Loucy (cell line): ENCODE results near the gene MRPS15.

Experiments used
- H2AFZ ChIP-seq: fragments of 200-600 bp; sonication (generic); 2 replicates; pipeline ENCODE4 v1.6.0; 2016; ENCODE audit warnings: antibody characterized with exemption, mild to moderate bottlenecking, low read length, moderate library complexity
- H3F3A ChIP-seq: fragments of 200-600 bp; 2 replicates; pipeline ENCODE4 v1.6.0; 2016; ENCODE audit warnings: antibody characterized with exemption, low read depth, mild to moderate bottlenecking
- H3K27me3 ChIP-seq: fragments of 200-600 bp; sonication (generic); 2 replicates; pipeline ENCODE4 v1.6.1; 2014; ENCODE audit warnings: low read length, mild to moderate bottlenecking; ENCODE audit not compliant: insufficient read depth, poor library complexity, severe bottlenecking
- H3K36me3 ChIP-seq: fragments of 200-600 bp; sonication (generic); 2 replicates; pipeline ENCODE4 v1.6.1; 2016; ENCODE audit warnings: low read length; ENCODE audit not compliant: insufficient read depth
- H3K4me1 ChIP-seq: fragments of 200-600 bp; sonication (generic); 2 replicates; pipeline ENCODE4 v1.5.1; 2014; ENCODE audit warnings: low read length, mild to moderate bottlenecking; ENCODE audit not compliant: insufficient read depth, poor library complexity, severe bottlenecking
- H3K4me2 ChIP-seq: fragments of 200-600 bp; sonication (generic); 2 replicates; pipeline ENCODE4 v1.6.0; 2014; ENCODE audit warnings: antibody characterized with exemption, low read length, low read depth, mild to moderate bottlenecking; ENCODE audit not compliant: poor library complexity, severe bottlenecking
- H3K4me3 ChIP-seq: fragments of 200-600 bp; sonication (generic); 2 replicates; pipeline ENCODE4 v1.5.1; 2014; ENCODE audit warnings: low read length, mild to moderate bottlenecking, mixed read lengths; ENCODE audit not compliant: poor library complexity, severe bottlenecking
- H3K79me2 ChIP-seq: fragments of 200-600 bp; sonication (generic); 2 replicates; pipeline ENCODE4 v1.6.1; 2014; ENCODE audit warnings: low read length; ENCODE audit not compliant: insufficient read depth
- H3K9ac ChIP-seq: fragments of 200-600 bp; sonication (generic); 2 replicates; pipeline ENCODE4 v1.6.0; 2014; ENCODE audit warnings: mild to moderate bottlenecking, low read depth, low read length, moderate library complexity; ENCODE audit not compliant: poor library complexity, severe bottlenecking
- H3K9me2 ChIP-seq: fragments of 200-600 bp; sonication (generic); replicated peaks from 2 replicates; pipeline ENCODE4 v1.6.1; 2016; ENCODE audit warnings: low read depth, low read length, mixed read lengths
- H3K9me3 ChIP-seq: fragments of 200-600 bp; sonication (generic); 2 replicates; pipeline ENCODE4 v1.6.1; 2014; ENCODE audit warnings: mild to moderate bottlenecking, antibody characterized with exemption, low read length, low read depth; ENCODE audit not compliant: insufficient read depth
- H4K20me1 ChIP-seq: fragments of 200-600 bp; sonication (generic); 2 replicates; pipeline ENCODE4 v1.6.0; 2014; ENCODE audit warnings: antibody characterized with exemption, low read length, mild to moderate bottlenecking; ENCODE audit not compliant: insufficient read depth, poor library complexity, severe bottlenecking
- EZH2phosphoT487 ChIP-seq: fragments of 200-600 bp; IDR thresholded peaks from 2 replicates; pipeline ENCODE4 v1.6.1; 2018; ENCODE audit warnings: antibody characterized with exemption, mild to moderate bottlenecking, moderate library complexity, borderline replicate concordance
- TF ChIP-seq, protein P1 (sequence below): fragments of 200-600 bp; sonication (generic); conservative IDR thresholded peaks from 2 replicates; pipeline ENCODE4 v1.5.1; 2014; ENCODE audit warnings: mild to moderate bottlenecking, antibody characterized with exemption, low read length

MRPS15 gene

DNA sequence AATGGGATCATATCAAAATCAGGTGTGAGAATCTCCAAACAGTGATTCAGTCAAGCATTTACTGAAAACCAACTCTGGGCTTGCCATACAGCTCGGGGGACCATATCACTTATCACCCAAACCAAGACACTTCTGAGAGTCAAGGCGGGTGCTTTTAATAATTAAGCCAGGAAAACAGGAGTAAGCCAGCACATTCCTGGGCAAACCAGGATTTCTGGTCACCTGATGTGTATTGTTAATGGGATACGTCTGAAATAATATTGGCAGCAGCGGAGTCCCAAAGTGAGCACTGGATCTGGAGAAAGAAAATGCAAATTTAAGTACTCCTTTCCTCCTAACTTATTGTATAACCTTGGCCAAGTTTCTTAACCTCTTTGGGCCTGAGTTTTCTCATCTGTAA lies 31.6 kb downstream of the MRPS15 start:
- H2AFZ ChIP-seq: no peak overlapping the region
- no peak overlapping the region for H3K9ac ChIP-seq
- no peaks in the 10 kb centered on the region for H3K9me3 ChIP-seq
- H3K9me2 ChIP-seq: no peaks in the 10 kb centered on the region
- no peaks in the 10 kb centered on the region for H3K36me3 ChIP-seq
- H3K4me2 ChIP-seq: no peak overlapping the region
- H3F3A ChIP-seq: no peaks in the 10 kb centered on the region
- H4K20me1 ChIP-seq: no peaks in the 10 kb centered on the region
- TF ChIP-seq, protein P1, sequence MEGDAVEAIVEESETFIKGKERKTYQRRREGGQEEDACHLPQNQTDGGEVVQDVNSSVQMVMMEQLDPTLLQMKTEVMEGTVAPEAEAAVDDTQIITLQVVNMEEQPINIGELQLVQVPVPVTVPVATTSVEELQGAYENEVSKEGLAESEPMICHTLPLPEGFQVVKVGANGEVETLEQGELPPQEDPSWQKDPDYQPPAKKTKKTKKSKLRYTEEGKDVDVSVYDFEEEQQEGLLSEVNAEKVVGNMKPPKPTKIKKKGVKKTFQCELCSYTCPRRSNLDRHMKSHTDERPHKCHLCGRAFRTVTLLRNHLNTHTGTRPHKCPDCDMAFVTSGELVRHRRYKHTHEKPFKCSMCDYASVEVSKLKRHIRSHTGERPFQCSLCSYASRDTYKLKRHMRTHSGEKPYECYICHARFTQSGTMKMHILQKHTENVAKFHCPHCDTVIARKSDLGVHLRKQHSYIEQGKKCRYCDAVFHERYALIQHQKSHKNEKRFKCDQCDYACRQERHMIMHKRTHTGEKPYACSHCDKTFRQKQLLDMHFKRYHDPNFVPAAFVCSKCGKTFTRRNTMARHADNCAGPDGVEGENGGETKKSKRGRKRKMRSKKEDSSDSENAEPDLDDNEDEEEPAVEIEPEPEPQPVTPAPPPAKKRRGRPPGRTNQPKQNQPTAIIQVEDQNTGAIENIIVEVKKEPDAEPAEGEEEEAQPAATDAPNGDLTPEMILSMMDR: no peak
- no peak for TF ChIP-seq EZH2phosphoT487
- no peak overlapping the region for H3K4me3 ChIP-seq
- no peaks in the 10 kb centered on the region for H3K27me3 ChIP-seq
- no peaks in the 10 kb centered on the region for H3K4me1 ChIP-seq
- no peaks in the 10 kb centered on the region for H3K79me2 ChIP-seq

DNA sequence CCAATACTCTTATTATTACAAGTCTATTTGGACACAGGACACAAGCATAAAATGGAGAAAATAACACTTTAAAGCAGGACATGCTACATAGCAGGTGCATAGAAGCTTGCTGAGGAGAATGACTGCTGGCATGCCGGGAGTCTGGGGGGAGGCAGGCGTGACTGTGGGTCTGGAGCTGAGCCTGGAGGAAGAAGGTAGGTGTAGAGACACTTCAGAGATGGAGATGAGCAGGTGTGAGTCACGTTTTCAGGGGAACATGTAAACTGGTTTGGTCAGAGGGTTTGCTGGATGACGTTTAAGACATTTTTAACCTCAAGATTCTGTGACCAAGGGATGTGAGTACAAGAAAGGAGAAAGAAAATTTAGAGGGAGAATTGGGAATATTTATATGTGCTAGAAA lies 38.4 kb downstream of the MRPS15 start:
- Histone ChIP-seq H3K36me3 (no peaks in the 10 kb centered on the region), H3K4me1 (no peaks in the 10 kb centered on the region), H3F3A (no peaks in the 10 kb centered on the region), H3K9me2 (no peaks in the 10 kb centered on the region), H3K79me2 (no peaks in the 10 kb centered on the region), H2AFZ (no peak overlapping the region), H3K27me3 (no peaks in the 10 kb centered on the region), H4K20me1 (no peaks in the 10 kb centered on the region), H3K4me2 (no peak overlapping the region), H3K9ac (no peak overlapping the region), H3K9me3 (no peaks in the 10 kb centered on the region), H3K4me3 (no peak overlapping the region)
- TF ChIP-seq, protein P1: no peak
- no peak for TF ChIP-seq EZH2phosphoT487

DNA sequence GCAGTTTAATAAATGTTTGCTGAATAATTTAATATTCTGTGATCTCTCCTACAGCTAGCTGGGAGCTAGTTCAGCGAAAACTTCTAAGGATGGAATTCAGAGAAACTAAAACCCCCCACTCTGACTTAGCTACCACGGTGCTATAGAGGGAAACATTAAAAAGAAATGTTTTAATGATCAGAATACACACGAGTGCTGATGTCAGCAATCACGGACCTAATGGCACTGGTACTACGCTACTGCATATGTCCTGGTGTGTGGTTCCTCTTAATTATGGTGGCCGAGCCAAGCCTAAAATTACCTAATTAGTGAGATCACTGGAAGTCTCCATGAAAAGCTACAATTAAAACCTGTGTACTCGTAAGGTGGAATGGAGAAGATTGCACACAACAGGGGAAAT lies 42.5 kb downstream of the MRPS15 start:
- no peaks in the 10 kb centered on the region for H3K79me2 ChIP-seq
- H2AFZ ChIP-seq: no peak overlapping the region
- TF ChIP-seq, protein P1: no peak
- no peak for TF ChIP-seq EZH2phosphoT487

More for the DNA sequence above, 42.5 kb downstream of the MRPS15 start:
- H3K27me3 ChIP-seq: no peaks in the 10 kb centered on the region
- peaks cover 6% of the 10 kb centered on the region for H3K4me1 ChIP-seq
- H3F3A ChIP-seq: no peaks in the 10 kb centered on the region
- H3K36me3 ChIP-seq: no peaks in the 10 kb centered on the region
- peak overlapping the region; percentile 9 for H3K9ac ChIP-seq
- H3K9me2 ChIP-seq: no peaks in the 10 kb centered on the region
- H4K20me1 ChIP-seq: no peaks in the 10 kb centered on the region
- H3K4me2 ChIP-seq: no peak overlapping the region
- H3K4me3 ChIP-seq: no peak overlapping the region
- no peaks in the 10 kb centered on the region for H3K9me3 ChIP-seq
